ENCODE data around the gene IWS1. TPM values are rescaled to one million over a fixed set of nuclear protein-coding genes. Genes with fewer than 3 reads are reported as not detected.
A peak's percentile ranks its signal among the peaks of the same experiment; 100 is the strongest.

Gene IWS1
- total RNA-seq, 4 donors from 2014 or later = 8.5 to 47.4 (median 33.1) TPM

DNA sequence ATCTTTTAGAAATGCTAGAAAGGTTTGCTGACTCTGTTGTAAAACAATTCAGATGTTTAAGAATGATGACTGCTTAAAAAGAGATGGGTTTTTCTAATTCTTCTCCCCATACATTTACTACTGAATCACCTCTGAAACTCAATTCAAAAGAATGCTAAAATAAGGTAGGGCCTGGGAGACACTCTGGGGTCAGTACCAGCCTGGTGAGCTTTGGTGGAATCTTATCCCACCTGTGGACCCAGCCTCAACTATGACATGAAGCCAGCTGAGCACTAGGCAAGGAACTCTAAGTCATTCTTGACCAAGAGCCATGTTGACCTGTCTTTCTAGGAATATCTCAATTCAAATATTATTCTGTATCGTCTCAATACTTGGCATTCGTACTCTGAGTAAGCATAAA is 44.3 kb downstream of the IWS1 start:
- H3K36me3 ChIP-seq = no peaks in the 10 kb centered on the region
- no peaks in the 10 kb centered on the region for H3K27me3 ChIP-seq
- H3K27ac ChIP-seq = no peak overlapping the region
- TF ChIP-seq, protein P1, sequence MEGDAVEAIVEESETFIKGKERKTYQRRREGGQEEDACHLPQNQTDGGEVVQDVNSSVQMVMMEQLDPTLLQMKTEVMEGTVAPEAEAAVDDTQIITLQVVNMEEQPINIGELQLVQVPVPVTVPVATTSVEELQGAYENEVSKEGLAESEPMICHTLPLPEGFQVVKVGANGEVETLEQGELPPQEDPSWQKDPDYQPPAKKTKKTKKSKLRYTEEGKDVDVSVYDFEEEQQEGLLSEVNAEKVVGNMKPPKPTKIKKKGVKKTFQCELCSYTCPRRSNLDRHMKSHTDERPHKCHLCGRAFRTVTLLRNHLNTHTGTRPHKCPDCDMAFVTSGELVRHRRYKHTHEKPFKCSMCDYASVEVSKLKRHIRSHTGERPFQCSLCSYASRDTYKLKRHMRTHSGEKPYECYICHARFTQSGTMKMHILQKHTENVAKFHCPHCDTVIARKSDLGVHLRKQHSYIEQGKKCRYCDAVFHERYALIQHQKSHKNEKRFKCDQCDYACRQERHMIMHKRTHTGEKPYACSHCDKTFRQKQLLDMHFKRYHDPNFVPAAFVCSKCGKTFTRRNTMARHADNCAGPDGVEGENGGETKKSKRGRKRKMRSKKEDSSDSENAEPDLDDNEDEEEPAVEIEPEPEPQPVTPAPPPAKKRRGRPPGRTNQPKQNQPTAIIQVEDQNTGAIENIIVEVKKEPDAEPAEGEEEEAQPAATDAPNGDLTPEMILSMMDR (IDR thresholded peaks at IDR 0.05) = no peak
- TF ChIP-seq POLR2A (IDR thresholded peaks at IDR 0.05) = no peak
- no peaks in the 10 kb centered on the region for H3K9me3 ChIP-seq
- DNase-seq = no peak
- no peaks in the 10 kb centered on the region for H3K4me1 ChIP-seq
- no peak overlapping the region for H3K4me3 ChIP-seq
- intact Hi-C loops (cut with DNase I; ENCODE audit: low total_unique reads) = no loop called here

DNA sequence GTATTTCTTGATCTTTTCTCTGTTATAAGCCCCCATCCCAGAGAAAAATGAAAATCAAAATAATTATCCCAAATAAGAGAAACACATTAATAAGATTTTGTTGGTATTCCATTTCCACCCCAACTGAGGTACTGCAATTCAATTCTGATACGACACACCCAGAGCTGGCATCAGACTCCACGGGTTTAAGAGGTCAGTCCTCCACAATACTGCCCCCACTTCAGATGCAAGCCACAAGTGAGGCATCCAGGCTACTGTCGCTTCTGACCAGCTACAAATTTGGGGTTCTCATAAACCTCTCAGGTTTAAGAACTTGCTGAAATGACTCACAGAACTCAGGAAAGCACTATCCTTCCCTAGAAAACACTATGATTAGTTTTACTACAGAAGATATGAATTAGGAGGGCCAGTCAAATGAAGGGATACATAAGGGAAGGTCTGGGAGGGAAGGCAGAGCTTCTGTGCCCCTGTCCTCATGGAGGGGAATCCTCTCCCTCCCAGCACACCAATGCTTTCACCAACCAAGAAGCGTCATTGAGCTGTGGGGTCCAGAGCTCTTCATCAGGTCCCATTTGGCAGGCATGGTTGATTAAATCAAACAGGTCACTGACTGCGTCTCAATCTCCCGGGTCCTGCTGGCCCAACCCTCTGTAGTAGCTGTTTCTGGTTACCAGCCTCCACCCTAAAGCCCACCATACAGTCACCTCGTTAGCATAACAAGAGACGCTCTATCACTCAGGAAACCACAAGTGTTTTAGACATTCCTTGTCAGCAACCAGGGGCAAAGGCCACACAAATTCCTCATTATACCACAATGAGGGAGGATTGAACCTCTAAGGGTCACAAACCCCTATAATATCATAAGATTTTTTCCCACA is 46.2 kb downstream of the IWS1 start:
- Histone ChIP-seq H3K9me3 (no peaks in the 10 kb centered on the region), H3K4me1 (no peaks in the 10 kb centered on the region), H3K27ac (no peak overlapping the region), H3K4me3 (no peak overlapping the region), H3K36me3 (no peaks in the 10 kb centered on the region), H3K27me3 (no peaks in the 10 kb centered on the region)
- intact Hi-C loops (cut with DNase I; ENCODE audit: low total_unique reads) = loop anchor here (10.0 kb wide), 1 partner anchor 155 kb away; no protein-coding TSS in a partner anchor
- TF ChIP-seq POLR2A (IDR thresholded peaks at IDR 0.05) = no peak
- TF ChIP-seq, protein P1 (IDR thresholded peaks at IDR 0.05) = no peak
- DNase-seq = no peak

DNA sequence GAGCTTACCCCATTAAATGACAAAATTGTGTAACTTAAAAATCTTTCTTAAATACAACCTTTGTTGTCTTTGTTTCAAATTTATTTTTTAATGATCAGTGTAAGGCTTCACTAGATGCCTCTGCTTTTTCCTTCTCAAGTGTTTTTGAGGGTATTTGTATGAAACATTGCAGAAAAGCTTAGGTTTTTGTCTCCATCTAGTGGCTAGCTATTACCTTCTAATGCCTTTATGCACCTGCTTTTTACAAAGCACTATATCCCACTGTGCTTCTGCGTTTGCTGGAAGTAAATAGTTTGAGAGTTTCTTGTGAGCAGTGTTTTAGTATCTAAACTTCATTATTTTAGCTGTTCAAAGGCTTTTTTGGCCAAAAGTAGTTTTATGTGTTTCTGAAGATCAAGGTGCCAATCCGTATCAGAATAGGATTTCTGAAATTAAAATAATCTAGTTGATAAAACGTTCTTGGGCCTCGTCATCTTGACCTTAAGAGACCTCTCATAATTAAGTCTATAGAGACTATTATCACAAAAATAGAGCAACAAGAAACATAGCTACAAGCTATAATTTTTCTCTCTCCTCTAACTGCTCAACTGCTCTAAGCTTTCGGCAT is 47.0 kb downstream of the IWS1 start:
- H3K4me1 ChIP-seq = no peaks in the 10 kb centered on the region
- no peak overlapping the region for H3K27ac ChIP-seq
- intact Hi-C loops (cut with DNase I; ENCODE audit: low total_unique reads) = loop anchor here (10.0 kb wide), 1 partner anchor 155 kb away; no protein-coding TSS in a partner anchor
- no peaks in the 10 kb centered on the region for H3K27me3 ChIP-seq
- DNase-seq = no peak
- no peak overlapping the region for H3K4me3 ChIP-seq
- H3K9me3 ChIP-seq = no peaks in the 10 kb centered on the region
- TF ChIP-seq, protein P1 (IDR thresholded peaks at IDR 0.05) = peak; percentile 63 to 71 (median 68)
- no peak for TF ChIP-seq POLR2A (IDR thresholded peaks at IDR 0.05)
- H3K36me3 ChIP-seq = no peaks in the 10 kb centered on the region

DNA sequence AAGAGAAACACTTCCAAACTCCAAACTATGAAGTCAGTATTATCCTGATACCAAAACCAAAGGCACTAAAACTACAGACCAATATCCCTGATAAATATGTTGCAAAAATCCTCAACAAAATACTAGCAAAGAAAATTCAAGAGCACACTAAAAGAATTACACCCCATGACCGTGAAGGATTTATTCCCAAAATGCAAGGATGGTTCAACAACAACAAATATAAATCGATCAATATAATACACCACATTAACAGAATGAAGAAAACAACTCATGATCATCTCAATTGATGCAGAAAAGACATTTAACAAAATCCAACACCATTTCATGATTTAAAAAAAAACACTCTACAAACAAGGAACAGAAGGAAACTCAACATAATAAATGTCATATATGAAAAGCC is 50.5 kb downstream of the IWS1 start:
- TF ChIP-seq, protein P1 (IDR thresholded peaks at IDR 0.05) = no peak
- no peak for TF ChIP-seq POLR2A (IDR thresholded peaks at IDR 0.05)
- Histone ChIP-seq H3K4me3 (no peak overlapping the region), H3K27me3 (no peaks in the 10 kb centered on the region), H3K27ac (no peak overlapping the region), H3K4me1 (no peaks in the 10 kb centered on the region), H3K9me3 (no peaks in the 10 kb centered on the region), H3K36me3 (no peaks in the 10 kb centered on the region)
- intact Hi-C loops (cut with DNase I; ENCODE audit: low total_unique reads) = loop anchor here (10.0 kb wide), 1 partner anchor 151 kb away; no protein-coding TSS in a partner anchor
- DNase-seq = no peak

DNA sequence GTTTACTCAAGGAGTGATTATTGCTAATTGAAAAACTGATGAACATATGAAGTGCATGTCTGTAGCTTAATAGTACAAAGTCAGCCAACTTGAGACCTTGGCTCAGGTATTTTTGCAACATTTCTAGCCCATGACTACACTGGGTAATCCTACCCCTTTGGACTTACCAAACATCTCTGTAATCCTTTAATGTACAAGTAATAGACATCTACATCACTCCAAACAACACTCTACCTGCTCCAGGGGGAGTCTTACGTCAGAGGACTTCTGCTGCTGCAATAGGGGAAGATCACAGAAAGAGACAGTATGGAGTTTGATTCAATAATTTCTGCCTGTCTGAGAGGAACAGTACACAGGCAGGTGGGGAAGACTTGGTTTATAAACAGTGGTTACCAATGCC is 54.0 kb downstream of the IWS1 start:
- Histone ChIP-seq H3K27ac (no peak overlapping the region), H3K27me3 (no peaks in the 10 kb centered on the region), H3K9me3 (no peaks in the 10 kb centered on the region), H3K4me1 (no peaks in the 10 kb centered on the region), H3K36me3 (no peaks in the 10 kb centered on the region), H3K4me3 (no peak overlapping the region)
- TF ChIP-seq, protein P1 (IDR thresholded peaks at IDR 0.05) = no peak
- no peak for TF ChIP-seq POLR2A (IDR thresholded peaks at IDR 0.05)
- intact Hi-C loops (cut with DNase I; ENCODE audit: low total_unique reads) = loop anchor here (10.0 kb wide), 1 partner anchor 147 kb away; no protein-coding TSS in a partner anchor
- no peak for DNase-seq

Data from uterus (tissue), 4 donors.